ENCODE results near the gene TRIM65. TPM values are rescaled to one million over a fixed set of nuclear protein-coding genes. Genes with fewer than 3 reads are reported as not detected.
"Not testable (repeated sequence)": the region's sequence is repeated elsewhere in the genome, so short reads cannot be mapped to it uniquely, and the experiment has no call there.

The TRIM65 gene
- total RNA-seq, 2 experiments from 2014 or later: 9.9 to 11.7 TPM

- Histone ChIP-seq H3K4me1 (ENCODE audit: insufficient read depth, low read length) (peaks cover under 1% of the 10 kb centered on the region), H3K9me3 (ENCODE audit: control insufficient read depth in 1 of 2, insufficient read depth in 1 of 2, low read length in 2 of 2) (no peaks in the 10 kb centered on the region), H3K36me3 (ENCODE audit: insufficient read depth, low read length) (peaks cover 21% of the 10 kb centered on the region), H3K27me3 (ENCODE audit: control insufficient read depth in 1 of 2, insufficient read depth in 2 of 2, low read length in 2 of 2) (no peaks in the 10 kb centered on the region), H3K27ac (ENCODE audit: low read depth in 1 of 2, low read length in 2 of 2) (no peak overlapping the region), H3K4me3 (ENCODE audit: low read length) (no peak overlapping the region)
- Mint-ChIP-seq H3K27ac (no peak overlapping the region), H3K9me3 (no peaks in the 10 kb centered on the region), H3K4me1 (ENCODE audit: low read depth) (no peaks in the 10 kb centered on the region), H3K36me3 (ENCODE audit: low read depth) (peaks cover 8% of the 10 kb centered on the region), H3K4me3 (no peak overlapping the region), H3K27me3 (no peaks in the 10 kb centered on the region)
- no peak for DNase-seq
- TF ChIP-seq, protein P1, sequence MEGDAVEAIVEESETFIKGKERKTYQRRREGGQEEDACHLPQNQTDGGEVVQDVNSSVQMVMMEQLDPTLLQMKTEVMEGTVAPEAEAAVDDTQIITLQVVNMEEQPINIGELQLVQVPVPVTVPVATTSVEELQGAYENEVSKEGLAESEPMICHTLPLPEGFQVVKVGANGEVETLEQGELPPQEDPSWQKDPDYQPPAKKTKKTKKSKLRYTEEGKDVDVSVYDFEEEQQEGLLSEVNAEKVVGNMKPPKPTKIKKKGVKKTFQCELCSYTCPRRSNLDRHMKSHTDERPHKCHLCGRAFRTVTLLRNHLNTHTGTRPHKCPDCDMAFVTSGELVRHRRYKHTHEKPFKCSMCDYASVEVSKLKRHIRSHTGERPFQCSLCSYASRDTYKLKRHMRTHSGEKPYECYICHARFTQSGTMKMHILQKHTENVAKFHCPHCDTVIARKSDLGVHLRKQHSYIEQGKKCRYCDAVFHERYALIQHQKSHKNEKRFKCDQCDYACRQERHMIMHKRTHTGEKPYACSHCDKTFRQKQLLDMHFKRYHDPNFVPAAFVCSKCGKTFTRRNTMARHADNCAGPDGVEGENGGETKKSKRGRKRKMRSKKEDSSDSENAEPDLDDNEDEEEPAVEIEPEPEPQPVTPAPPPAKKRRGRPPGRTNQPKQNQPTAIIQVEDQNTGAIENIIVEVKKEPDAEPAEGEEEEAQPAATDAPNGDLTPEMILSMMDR (IDR thresholded peaks at IDR 0.05): no peak
- ChIA-PET CTCF (interaction anchor here (3.3 kb wide), 1 partner anchor 11 kb away, joined by 8 read pairs; the partner anchor contains the start of gene TRIM47), POLR2A (interaction anchor here (0.9 kb wide), 1 partner anchor 13 kb away, joined by 3 read pairs; no protein-coding TSS in a partner anchor)
- intact Hi-C loops (cut with DNase I, micrococcal nuclease): no loop called here
- no peak for ATAC-seq (ENCODE audit: poor library complexity)
Observed at GRCh38 chr17:75888484-75888883, 8.3 kb downstream of the TRIM65 start.

DNA sequence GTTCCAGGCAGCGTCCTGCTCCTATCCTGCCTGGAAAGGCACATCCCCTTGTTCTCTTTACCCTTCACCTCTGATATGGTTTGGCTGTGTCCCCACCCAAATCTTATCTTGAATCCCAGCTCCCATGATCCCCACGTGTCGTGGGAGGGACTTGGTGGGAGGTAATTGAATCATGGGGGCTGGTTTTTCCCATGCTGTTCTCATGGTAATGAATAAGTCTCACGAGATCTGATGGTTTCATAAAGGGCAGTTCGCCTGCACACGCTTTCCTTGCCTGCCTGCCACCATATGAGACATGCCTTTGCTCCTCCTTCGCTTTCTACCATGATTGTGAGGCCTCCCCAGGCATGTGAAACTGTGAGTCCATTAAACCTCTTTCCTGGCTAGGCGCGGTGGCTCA is 10.9 kb downstream of the TRIM65 start:
- H3K36me3 ChIP-seq (ENCODE audit: insufficient read depth, low read length); CTCF ChIA-PET; H3K27ac ChIP-seq (ENCODE audit: low read depth in 1 of 2, low read length in 2 of 2); H3K4me3 Mint-ChIP-seq; H3K27ac Mint-ChIP-seq; DNase-seq; H3K4me3 ChIP-seq (ENCODE audit: low read length); H3K4me1 Mint-ChIP-seq (ENCODE audit: low read depth); H3K27me3 ChIP-seq (ENCODE audit: control insufficient read depth in 1 of 2, insufficient read depth in 2 of 2, low read length in 2 of 2); H3K9me3 ChIP-seq (ENCODE audit: control insufficient read depth in 1 of 2, insufficient read depth in 1 of 2, low read length in 2 of 2); H3K27me3 Mint-ChIP-seq; H3K36me3 Mint-ChIP-seq (ENCODE audit: low read depth); POLR2A ChIA-PET; intact Hi-C loops (cut with DNase I, micrococcal nuclease); ATAC-seq (ENCODE audit: poor library complexity); H3K9me3 Mint-ChIP-seq: not testable (repeated sequence)
- H3K4me1 ChIP-seq (ENCODE audit: insufficient read depth, low read length): peaks cover 14% of the 10 kb centered on the region

GRCh38 chr17:75885431-75885830 is 11.3 kb downstream of the TRIM65 start:
- H3K27ac Mint-ChIP-seq: no peak overlapping the region
- H3K27ac ChIP-seq (ENCODE audit: low read depth in 1 of 2, low read length in 2 of 2): no peak overlapping the region
- H3K9me3 ChIP-seq (ENCODE audit: control insufficient read depth in 1 of 2, insufficient read depth in 1 of 2, low read length in 2 of 2): no peaks in the 10 kb centered on the region
- intact Hi-C loops (cut with DNase I, micrococcal nuclease): no loop called here
- no peak overlapping the region for H3K4me3 Mint-ChIP-seq
- H3K27me3 ChIP-seq (ENCODE audit: control insufficient read depth in 1 of 2, insufficient read depth in 2 of 2, low read length in 2 of 2): no peaks in the 10 kb centered on the region
- DNase-seq (no peak), ATAC-seq (ENCODE audit: poor library complexity) (no peak)
- peaks cover 14% of the 10 kb centered on the region for H3K4me1 ChIP-seq (ENCODE audit: insufficient read depth, low read length)
- H3K36me3 Mint-ChIP-seq (ENCODE audit: low read depth): peaks cover 6% of the 10 kb centered on the region
- H3K9me3 Mint-ChIP-seq: no peaks in the 10 kb centered on the region
- ChIA-PET CTCF (no interaction called here), POLR2A (no interaction called here)
- TF ChIP-seq, protein P1 (IDR thresholded peaks at IDR 0.05): no peak
- H3K4me3 ChIP-seq (ENCODE audit: low read length): no peak overlapping the region
- H3K27me3 Mint-ChIP-seq: no peaks in the 10 kb centered on the region
- no peaks in the 10 kb centered on the region for H3K36me3 ChIP-seq (ENCODE audit: insufficient read depth, low read length)
- peaks cover 8% of the 10 kb centered on the region for H3K4me1 Mint-ChIP-seq (ENCODE audit: low read depth)
